ENCODE results near the gene SPATA9. TPM values are rescaled to one million over a fixed set of nuclear protein-coding genes. Genes with fewer than 3 reads are reported as not detected.
A peak's percentile ranks its signal among the peaks of the same experiment; 100 is the strongest.

Gene SPATA9
- total and polyA plus RNA-seq, 2 of the 13 experiments (the other 11 are each of a cell fraction or from before 2014, with no cell fraction given): not detected

DNA sequence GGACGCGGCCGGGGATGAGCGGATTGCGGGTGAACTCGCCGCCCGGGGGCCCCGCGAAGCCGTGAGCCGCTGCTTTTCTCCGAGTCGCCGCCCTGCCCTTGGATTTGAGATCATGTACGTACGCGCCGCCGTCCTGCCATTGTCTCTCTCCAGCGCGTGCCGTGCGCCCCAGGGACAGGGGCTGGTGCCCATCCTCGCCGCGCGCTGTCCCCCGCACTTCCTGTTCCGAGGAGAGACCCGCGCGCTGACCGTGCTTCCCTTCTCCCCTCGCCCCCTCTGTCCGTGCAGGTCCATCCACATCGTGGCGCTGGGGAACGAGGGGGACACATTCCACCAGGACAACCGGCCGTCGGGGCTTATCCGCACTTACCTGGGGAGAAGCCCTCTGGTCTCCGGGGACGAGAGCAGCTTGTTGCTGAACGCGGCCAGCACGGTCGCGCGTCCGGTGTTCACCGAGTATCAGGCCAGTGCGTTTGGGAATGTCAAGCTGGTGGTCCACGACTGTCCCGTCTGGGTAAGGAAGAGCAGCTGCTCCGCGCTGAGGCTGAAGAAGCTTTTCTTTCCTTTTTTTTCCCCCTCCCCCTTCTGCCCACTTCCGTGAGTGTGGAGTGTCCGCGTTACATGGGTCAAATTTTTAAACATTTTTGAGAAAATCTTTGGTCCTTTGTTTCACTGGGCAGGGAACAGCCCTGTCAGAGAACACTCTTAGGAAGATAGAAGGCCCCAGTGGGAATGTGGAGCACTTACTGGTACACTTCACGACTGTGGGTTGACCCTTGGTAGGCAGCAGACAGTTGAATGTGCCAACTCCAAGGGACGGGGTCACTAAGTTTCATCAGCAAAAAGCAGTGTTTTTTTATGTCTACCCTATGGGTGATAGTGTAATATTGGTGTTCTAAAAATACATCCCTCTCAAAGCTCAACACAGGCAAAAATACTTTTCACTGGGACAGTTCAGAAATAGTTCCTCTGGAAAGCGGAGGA lies 49.1 kb upstream of the SPATA9 start (continued):
- TF ChIP-seq ZBTB33 (CRISPR knock-in tag; IDR thresholded peaks at IDR 0.05) (no peak), ZSCAN12 (CRISPR knock-in tag; IDR thresholded peaks at IDR 0.05) (no peak), ERF (CRISPR knock-in tag; IDR thresholded peaks at IDR 0.05) (0 out of 2 replicates have a peak, but pooled peaks have one; percentile 21), HOXA3 (CRISPR knock-in tag; IDR thresholded peaks at IDR 0.05) (peak; percentile 29; the same call in 1 of the 2 replicates), JARID2 (CRISPR knock-in tag; IDR thresholded peaks at IDR 0.05; ENCODE audit: insufficient replicate concordance) (no peak), ZNF142 (CRISPR knock-in tag; IDR thresholded peaks at IDR 0.05) (peak; percentile 44; the same call in 1 of the 2 replicates), ZFP62 (CRISPR knock-in tag; IDR thresholded peaks at IDR 0.05) (no peak), KDM2A (CRISPR knock-in tag; IDR thresholded peaks at IDR 0.05; ENCODE audit: borderline replicate concordance, low read depth) (peak; percentile 58; the same call in 1 of the 2 replicates), ZNF7 (CRISPR knock-in tag; IDR thresholded peaks at IDR 0.05) (peak; percentile 59; the same call in 1 of the 2 replicates), ZBTB43 (CRISPR knock-in tag; conservative IDR thresholded peaks at IDR 0.05) (no peak), ZNF83 (CRISPR knock-in tag; IDR thresholded peaks at IDR 0.05; ENCODE audit: borderline replicate concordance) (no peak), ZNF546 (CRISPR knock-in tag; conservative IDR thresholded peaks at IDR 0.05) (no peak), ZNF292 (CRISPR knock-in tag; IDR thresholded peaks at IDR 0.05; ENCODE audit: borderline replicate concordance, low read depth) (peak; percentile 92)
- TF ChIP-seq, protein P1, sequence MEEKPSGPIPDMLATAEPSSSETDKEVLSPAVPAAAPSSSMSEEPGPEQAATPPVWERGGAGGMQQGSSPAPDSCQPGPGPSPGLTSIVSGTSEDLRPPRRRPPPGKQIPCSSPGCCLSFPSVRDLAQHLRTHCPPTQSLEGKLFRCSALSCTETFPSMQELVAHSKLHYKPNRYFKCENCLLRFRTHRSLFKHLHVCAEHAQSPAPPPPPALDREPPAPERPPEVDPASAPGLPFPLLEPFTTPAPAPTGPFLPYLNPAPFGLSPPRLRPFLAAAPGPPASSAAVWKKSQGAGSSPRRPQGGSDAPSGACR (CRISPR knock-in tag; IDR thresholded peaks at IDR 0.05): 0 out of 2 replicates have a peak, but pooled peaks have one; percentile 19
- TF ChIP-seq, protein P2, sequence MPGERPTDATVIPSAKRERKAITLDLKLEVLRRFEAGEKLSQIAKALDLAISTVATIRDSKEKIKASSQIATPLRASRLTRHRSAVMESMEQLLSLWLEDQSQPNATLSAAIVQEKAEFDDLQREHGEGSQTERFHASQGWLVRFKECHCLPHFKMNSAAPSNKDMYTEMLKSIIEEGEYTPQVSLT (CRISPR knock-in tag; IDR thresholded peaks at IDR 0.05; ENCODE audit: borderline replicate concordance, low read depth): no peak
